Adipose tissue (tissue), 3 donors: Measurements from ENCODE around the gene UST. TPM values are rescaled to one million over a fixed set of nuclear protein-coding genes. Genes with fewer than 3 reads are reported as not detected.

ENCODE experiments used
- H3K27ac ChIP-seq: one replicate; pipeline ENCODE4 v1.5.1; 2013; ENCODE audit warnings: low read depth, low read length
- WGBS, 3 donors: extraction: QIAGEN DNeasy Blood & Tissue Kit; methylation state at CpG; one replicate each; pipeline ENCODE4 v1.1.7; 2013; 5-methylcytosine and 5-hydroxymethylcytosine counted together
- polyA plus RNA-seq, 3 donors: library from polyadenylated mRNA; stranded (reverse); fragments of 200-250 nt; gene quantifications; one replicate each; pipeline ENCODE4 v1.2.3, GENCODE V29; 2013
- donor health status: healthy with polysubstance abuse.
- donor health status: Bipolar disorder and iron deficiency.
- donor health status: healthy.

UST gene
- polyA plus RNA-seq, 3 donors, result 2.4 to 17.9 (median 6.5) TPM

DNA sequence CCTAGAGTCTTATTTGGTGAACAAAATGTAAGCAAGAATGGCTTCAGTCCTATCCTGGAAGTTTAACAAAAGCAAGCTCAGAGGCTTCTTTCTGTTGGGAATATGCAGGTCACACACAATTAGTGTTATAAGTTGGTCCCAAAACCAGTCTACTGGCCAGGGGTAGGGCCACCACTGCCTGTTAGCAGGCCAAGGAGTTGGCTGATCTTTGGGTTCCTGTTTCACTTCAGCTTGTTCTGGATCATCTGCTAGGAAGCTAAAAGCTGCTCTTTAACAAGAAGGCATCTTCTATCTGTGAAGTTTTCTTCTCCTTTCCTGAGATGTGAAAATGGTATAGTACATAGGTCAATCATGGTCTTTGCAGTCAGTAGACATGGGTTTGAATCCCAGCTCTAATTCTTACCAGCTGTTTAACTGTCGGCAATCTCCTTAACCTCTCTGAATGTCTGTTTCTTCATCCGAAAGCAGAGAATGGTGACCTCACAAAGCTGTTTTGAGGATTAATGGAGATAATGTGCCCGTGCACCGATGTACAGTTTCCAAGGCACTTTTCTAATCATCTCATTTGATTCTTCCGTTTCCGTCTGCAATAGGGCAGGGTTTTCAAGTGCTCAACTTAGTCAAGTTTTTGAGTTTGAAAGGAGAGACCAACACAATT is 299.5 kb downstream of the UST start:
- WGBS, 3 donors, result 92 to 99% (median 94%) methylated on average over 6 of the region's 6 CpGs
- H3K27ac ChIP-seq, result no peak overlapping the region

DNA sequence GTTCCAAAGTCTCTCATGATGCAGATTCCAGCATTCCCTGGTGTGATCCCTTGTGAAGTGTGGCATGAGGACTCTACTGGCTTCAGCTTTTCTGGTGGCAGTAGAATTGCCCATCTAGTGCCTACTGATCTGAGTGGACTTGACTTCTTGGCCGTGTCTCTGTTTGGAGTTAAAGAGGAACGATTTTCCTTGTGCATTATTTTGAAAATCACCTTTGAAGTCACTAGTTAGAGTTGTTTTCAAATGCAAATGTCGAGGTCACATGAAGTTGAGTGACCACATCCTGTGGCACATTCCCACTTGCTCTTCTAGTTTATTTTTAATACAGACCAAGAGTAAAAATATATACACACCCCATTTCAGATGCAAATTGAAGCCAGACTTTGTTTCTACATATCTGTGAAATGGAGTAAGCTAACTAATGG is 300.0 kb downstream of the UST start:
- no peak overlapping the region for H3K27ac ChIP-seq
- 39 to 61% (median 44%) methylated on average over 3 of the region's 3 CpGs for WGBS, 3 donors

DNA sequence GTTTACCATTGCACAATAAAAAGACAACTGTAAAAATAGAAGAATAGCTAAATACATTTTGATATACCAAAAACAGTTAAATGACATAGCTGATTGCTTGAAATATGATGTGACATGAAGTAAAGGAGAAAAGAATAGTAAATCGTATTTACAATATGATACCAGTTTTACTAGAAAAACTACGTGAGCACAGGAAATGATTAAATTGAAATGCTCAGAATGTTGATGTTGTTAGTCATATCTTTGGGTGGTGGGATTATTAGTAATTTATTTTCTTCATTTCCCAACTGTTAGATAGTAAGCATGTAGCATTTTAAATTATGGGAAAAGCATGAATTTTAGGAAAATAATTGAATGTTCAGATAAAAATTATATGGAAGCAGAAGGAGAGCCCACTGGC is 302.4 kb downstream of the UST start:
- no peak overlapping the region for H3K27ac ChIP-seq
- 64 to 88% (median 82%) methylated on average over 2 of the region's 2 CpGs for WGBS, 3 donors

- 79 to 93% (median 84%) methylated on average over 1 of the region's 1 CpG for WGBS, 3 donors
Measured at GRCh38 chr6:149050160-149050559, 303.3 kb downstream of the UST start.

DNA sequence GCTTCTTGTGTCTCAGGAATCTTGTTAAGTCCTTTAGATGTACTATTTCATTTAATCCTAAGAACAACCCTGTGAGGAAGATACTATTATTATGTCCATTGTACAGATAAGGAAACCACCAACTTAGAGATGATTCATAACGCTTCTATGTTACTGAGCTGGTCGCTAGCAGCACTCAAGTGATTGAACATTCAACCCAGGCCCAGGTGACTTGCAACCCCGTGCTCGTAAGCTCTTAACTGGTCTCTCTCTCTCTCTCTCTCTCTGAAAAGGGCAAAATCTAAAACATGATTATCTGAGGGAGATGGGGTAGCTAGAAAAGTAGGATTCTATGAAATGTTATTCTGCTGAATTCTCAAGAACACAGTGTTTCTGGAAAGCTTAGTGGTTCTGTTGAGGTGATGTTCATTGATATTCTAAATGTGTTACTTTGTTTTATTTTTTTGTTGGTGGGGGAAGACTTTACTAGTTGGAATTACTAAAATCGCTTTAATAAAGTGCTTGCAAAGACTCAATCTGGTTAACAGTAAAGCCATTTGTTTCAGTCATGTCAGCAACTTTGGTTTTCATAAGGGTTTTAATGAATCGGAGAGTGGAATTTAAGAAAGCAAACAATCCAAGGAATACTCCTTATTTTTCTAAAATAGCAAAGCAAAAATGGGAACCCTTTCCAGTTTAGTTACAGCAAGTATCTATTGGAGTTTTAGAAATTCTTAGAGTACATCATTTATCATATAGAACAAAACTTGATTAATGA is 305.7 kb downstream of the UST start:
- no peak overlapping the region for H3K27ac ChIP-seq
- 87 to 97% (median 89%) methylated on average over 6 of the region's 6 CpGs for WGBS, 3 donors

More at GRCh38 chr6:149050160-149050559, 303.3 kb downstream of the UST start:
- H3K27ac ChIP-seq, result no peak overlapping the region

DNA sequence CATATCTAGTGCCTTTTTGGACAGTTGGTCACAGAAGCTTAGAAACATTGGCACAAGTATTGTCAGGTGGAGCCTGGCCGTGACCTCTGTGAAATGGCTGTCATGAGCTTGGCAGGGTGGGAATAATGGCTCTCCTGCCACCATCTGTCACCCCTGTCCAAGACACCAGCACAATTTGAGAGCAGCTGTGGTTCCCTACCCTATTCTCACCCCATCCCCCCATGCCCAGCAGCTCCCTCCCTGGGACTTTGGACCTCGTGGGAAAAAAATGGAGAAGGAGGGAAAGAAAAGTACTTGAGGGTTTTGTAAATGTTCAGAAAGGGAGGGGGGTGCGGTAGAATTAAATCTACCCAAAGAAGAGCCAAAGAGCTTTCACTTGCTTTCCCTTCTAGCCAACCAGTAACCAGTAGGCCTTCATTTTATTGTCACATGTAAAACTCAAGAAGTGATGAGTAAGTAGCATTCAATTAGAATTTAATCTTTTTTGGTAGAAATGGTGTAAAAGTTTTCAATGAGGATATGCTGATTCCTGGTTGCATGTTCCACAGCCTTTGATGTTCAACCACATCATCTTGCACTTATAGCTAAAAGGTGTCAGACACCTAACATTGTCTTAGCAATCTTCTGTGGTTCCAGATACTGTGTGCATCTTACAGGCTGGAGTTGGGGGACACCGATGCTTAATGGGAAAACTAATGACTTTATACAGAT is 307.2 kb downstream of the UST start:
- H3K27ac ChIP-seq, result no peak overlapping the region
- 70 to 95% (median 88%) methylated on average over 4 of the region's 4 CpGs for WGBS, 3 donors

DNA sequence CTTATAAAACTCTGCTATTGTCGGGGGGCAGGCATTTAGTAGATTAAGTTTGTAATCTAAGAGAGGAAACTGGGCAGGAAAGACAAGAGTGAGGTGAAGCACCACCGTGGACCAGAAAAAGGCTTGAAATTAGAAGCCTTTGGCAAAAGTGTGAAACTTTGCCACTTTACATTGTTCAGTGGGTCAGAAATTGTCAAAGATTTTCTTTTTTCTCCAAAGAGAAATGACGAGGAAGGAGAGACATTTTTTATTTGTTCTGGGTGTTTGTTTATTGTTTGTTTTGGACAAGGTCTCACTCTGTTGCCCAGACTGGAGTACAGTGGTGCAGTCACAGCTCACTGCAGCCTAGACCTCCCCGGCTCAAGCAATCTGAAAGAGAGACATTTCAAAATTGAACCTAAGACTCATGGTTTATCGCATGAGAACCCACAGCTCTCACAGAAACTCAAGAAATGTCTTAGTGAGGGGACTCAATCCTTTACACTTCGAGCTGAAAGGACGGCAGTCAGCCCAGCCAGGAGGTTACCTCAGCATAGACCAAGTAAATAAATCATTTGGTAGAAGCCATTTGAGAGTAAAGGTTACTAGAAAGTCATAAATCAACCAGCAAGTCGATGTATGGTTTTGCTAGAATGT is 307.8 kb downstream of the UST start:
- 41 to 76% (median 67%) methylated on average over 8 of the region's 8 CpGs for WGBS, 3 donors
- H3K27ac ChIP-seq, result no peak overlapping the region

- no peak overlapping the region for H3K27ac ChIP-seq
- 49 to 85% (median 77%) methylated on average over 5 of the region's 5 CpGs for WGBS, 3 donors
Measured at GRCh38 chr6:149055195-149055899, 308.5 kb downstream of the UST start.

GRCh38 chr6:149056777-149057463 is 310.1 kb downstream of the UST start:
- no peak overlapping the region for H3K27ac ChIP-seq
- 46 to 94% (median 93%) methylated on average over 4 of the region's 4 CpGs for WGBS, 3 donors

DNA sequence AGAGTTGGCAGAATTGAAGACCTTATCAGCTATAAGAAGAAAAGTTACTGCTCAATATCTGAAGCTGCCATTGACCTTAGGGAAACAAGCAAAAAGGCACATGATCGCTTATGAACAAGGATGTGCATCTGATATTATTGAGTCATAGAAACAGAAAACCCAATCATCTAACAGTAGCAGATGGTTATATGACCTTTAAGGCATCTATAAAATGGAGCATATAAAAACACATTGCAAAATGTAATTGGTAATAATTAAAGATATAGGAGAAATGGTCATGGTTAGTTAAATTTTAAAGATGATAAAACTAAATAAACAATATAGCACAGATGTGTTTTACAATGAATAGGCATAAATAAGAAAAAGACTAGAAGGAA is 310.6 kb downstream of the UST start:
- 56 to 97% (median 96%) methylated on average over 1 of the region's 1 CpG for WGBS, 3 donors
- H3K27ac ChIP-seq, result no peak overlapping the region

- WGBS, 3 donors, result 65 to 90% (median 68%) methylated on average over 7 of the region's 7 CpGs
Measured at GRCh38 chr6:149059557-149059956, 312.7 kb downstream of the UST start.

DNA sequence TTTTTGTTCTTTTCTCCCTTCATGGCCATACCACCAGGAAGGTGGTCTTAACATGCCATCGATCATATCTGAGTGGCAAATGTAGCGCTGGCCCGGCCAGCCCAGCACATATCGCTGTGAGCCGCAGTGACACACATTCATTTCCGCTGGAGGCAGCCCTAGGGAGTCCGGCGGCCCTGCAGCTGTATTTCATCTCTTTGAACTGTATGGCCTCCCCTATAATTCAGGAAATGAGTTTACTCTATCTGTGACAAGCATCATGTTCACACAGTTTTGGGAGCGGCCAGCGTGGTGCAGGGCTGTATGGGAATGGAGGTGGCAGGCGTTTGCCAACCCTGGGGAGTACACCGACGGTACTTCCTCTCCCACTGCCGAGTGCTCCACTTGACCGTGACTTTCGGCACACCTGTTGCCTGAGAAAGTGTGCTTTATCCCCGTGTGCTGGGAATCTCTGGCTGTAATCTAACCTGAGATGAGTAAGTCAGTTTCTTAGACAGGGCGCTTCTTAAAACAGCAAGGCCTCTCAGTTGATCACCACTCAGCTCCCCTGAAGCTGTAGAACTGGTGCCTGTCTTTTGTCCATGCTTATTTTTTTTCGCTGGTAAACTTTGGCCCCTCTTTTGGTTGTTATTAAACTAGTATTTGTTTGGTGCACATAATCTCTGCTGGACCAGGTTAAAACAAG is 313.6 kb downstream of the UST start:
- H3K27ac ChIP-seq, result no peak overlapping the region
- WGBS, 3 donors, result 37 to 67% (median 45%) methylated on average over 19 of the region's 19 CpGs

More at GRCh38 chr6:149059557-149059956, 312.7 kb downstream of the UST start:
- no peak overlapping the region for H3K27ac ChIP-seq

DNA sequence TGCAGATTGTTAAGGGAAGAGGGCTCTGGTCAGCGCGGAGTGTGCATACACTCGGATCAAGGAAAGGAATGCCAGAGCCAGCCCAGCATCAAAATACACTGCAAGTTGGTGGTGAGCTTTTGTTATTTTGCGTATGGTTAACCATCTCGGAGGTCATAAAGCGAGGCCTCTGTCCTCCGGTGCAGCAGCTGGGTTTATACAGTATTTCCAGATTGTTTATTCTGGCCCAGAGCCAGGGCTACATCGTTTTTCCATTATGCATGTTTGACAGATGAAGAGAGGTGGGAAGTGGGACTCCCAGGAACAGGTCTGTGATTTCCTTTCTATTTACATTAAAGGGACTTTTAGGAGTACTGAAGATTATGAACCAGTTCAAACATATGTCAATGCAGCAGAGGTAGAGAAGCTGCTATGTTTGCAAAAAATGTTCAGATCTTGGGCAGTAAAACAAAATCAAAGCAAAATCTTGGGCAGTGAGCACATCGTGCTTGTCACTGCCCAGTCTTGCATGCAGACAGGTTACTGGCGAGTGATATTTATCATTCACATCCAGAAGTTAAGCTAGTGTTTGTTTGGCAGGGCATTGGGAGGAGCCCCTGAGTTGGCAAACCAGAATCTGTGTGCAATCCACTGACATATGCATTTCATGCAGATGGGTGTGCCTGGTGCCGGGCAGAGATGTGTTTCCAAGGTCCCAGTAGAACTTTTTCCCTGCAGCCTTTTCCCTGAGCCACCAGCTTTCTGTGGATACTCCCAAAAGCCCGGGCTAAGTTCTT is 314.3 kb downstream of the UST start:
- 23 to 64% (median 55%) methylated on average over 12 of the region's 12 CpGs for WGBS, 3 donors
- no peak overlapping the region for H3K27ac ChIP-seq

DNA sequence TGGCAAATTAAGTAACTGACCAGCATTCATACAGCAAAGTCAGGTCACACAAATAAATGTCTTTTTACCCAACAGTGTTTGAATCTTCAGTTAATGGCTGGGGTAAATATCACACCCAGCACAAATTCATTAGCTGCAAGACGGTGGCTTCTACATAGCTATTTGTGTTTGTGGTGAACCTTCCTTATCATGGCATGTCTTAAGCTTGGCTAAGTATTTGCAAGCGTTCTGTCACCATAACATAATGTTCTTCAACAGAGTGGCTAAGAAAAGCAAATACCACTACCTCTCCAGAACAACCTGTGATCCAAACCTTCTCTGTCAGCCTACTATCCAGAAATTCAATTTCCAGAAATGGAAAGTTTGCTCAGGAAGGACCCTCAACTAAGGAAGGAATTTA is 315.1 kb downstream of the UST start:
- no peak overlapping the region for H3K27ac ChIP-seq
- 68 to 95% (median 90%) methylated on average over 2 of the region's 2 CpGs for WGBS, 3 donors

DNA sequence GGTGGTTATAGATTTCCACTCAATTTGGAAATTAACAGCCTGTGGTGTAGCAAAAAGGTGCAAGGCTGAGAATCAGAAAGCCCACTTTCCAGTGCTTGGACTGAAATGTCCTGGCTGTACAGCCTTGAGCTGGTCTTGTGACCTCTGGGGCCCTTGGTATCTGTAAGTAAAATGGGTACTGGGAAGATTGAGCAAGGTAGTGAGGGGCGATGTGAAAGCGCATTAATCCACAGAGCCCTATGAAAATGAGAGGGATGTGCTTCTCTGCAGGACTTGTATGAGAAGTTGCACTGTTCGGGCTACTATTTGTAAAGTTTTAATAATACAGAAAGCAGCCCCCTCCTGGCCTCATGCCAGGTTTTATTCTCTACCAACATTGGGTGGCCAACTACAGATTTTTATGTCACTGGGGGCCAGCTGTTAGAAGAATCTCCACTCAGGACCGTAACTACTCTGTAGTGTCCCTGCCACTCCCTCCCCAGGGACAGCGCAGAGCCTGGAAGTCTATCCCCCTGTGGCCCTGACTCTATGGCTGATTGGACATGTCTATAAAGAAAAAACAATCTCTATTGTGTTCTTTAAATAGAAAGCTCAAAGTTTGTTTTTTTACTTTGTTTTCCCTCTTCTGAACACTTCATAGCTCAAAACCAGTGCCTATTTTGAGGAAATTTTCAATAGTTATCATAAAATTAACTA is 316.0 kb downstream of the UST start:
- no peak overlapping the region for H3K27ac ChIP-seq
- 85 to 90% (median 90%) methylated on average over 5 of the region's 5 CpGs for WGBS, 3 donors

DNA sequence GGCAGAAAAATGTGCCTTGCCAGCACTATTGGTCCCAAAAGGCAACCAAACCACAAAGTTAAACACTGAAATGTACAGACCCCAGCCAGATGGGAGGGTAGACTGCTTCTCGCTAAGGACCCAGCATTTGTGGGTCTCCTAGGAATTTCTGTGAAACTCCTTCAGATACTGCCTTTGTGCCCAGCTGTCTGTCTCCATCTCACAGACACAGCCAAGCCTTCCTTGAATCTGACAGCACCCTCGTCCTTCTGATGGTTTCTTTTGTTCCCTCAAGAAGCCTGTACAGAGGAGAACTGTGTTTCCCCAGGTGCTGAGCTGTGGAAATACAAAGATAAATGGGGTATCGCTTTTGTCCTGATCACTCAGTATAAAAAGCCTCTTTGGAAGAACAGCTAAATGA is 316.6 kb downstream of the UST start:
- H3K27ac ChIP-seq, result no peak overlapping the region
- WGBS, 3 donors, result 87 to 94% (median 91%) methylated on average over 3 of the region's 3 CpGs
